H9 (cell line): ENCODE data around the gene ANKRD40. TPM values are rescaled to one million over a fixed set of nuclear protein-coding genes. Genes with fewer than 3 reads are reported as not detected.
A peak's percentile ranks its signal among the peaks of the same experiment; 100 is the strongest.

ENCODE experiments used
- DNase-seq: peaks from one replicate; pipeline ENCODE4 v3.0.0-alpha.2; 2017
- H2AFZ ChIP-seq: one replicate; pipeline ENCODE4 v1.6.1; 2013; ENCODE audit warnings: mild to moderate bottlenecking, low read length, control low read depth, moderate library complexity
- H2AK5ac ChIP-seq: 2 replicates; pipeline ENCODE4 v1.6.1; 2013; ENCODE audit warnings: low read length, control low read depth, mixed read lengths; ENCODE audit not compliant: insufficient read length
- H2BK120ac ChIP-seq: one replicate; pipeline ENCODE4 v1.6.1; 2013; ENCODE audit warnings: low read depth, mild to moderate bottlenecking, low read length, control low read depth, inconsistent platforms; ENCODE audit not compliant: poor library complexity, severe bottlenecking
- H2BK12ac ChIP-seq: 2 replicates; pipeline ENCODE4 v1.6.1; 2013; ENCODE audit warnings: low read length, control low read depth, mixed read lengths, low read depth; ENCODE audit not compliant: insufficient read length
- H2BK15ac ChIP-seq: 2 replicates; pipeline ENCODE4 v1.6.1; 2013; ENCODE audit warnings: low read depth, low read length, control low read depth
- H2BK20ac ChIP-seq: one replicate; pipeline ENCODE4 v1.6.1; 2013; ENCODE audit warnings: low read depth, mild to moderate bottlenecking, low read length, control low read depth, inconsistent platforms; ENCODE audit not compliant: poor library complexity, severe bottlenecking
- H2BK5ac ChIP-seq: 2 replicates; pipeline ENCODE4 v1.6.1; 2013; ENCODE audit warnings: low read length, control low read depth, mixed read lengths; ENCODE audit not compliant: insufficient read length
- H3K14ac ChIP-seq: 2 replicates; pipeline ENCODE4 v1.6.1; 2013; ENCODE audit warnings: low read length, control low read depth; ENCODE audit not compliant: insufficient read depth
- H3K18ac ChIP-seq: 2 replicates; pipeline ENCODE4 v1.6.1; 2013; ENCODE audit warnings: low read depth, mild to moderate bottlenecking, mixed read lengths, low read length, control low read depth; ENCODE audit not compliant: insufficient read length
- H3K23ac ChIP-seq: 2 replicates; pipeline ENCODE4 v1.6.1; 2013; ENCODE audit warnings: low read length, control low read depth, mixed read lengths, low read depth; ENCODE audit not compliant: insufficient read length
- H3K23me2 ChIP-seq: 2 replicates; pipeline ENCODE4 v1.6.1; 2013; ENCODE audit warnings: low read depth, mild to moderate bottlenecking, mixed read lengths, low read length, control low read depth; ENCODE audit not compliant: insufficient read length, poor library complexity, severe bottlenecking
- H3K27ac ChIP-seq: 2 replicates; pipeline ENCODE4 v1.5.1; 2013; ENCODE audit warnings: low read length, control low read depth, mixed read lengths, low read depth; ENCODE audit not compliant: insufficient read length
- H3K27me3 ChIP-seq: 2 replicates; pipeline ENCODE4 v1.6.1; 2013; ENCODE audit warnings: low read length, control low read depth, inconsistent platforms; ENCODE audit not compliant: insufficient read depth
- H3K4ac ChIP-seq: 2 replicates; pipeline ENCODE4 v1.6.1; 2013; ENCODE audit warnings: low read depth, mild to moderate bottlenecking, control low read depth, inconsistent platforms, low read length, moderate library complexity
- H3K4me1 ChIP-seq: 2 replicates; pipeline ENCODE4 v1.6.1; 2013; ENCODE audit warnings: low read length, control low read depth, inconsistent platforms; ENCODE audit not compliant: insufficient read depth
- H3K4me2 ChIP-seq: 2 replicates; pipeline ENCODE4 v1.6.1; 2013; ENCODE audit warnings: low read length, control low read depth, mixed read lengths; ENCODE audit not compliant: insufficient read length, insufficient read depth
- H3K56ac ChIP-seq: 2 replicates; pipeline ENCODE4 v1.6.1; 2013; ENCODE audit warnings: low read depth, mild to moderate bottlenecking, mixed read lengths, low read length, control low read depth; ENCODE audit not compliant: insufficient read length
- H3K79me1 ChIP-seq: 2 replicates; pipeline ENCODE4 v1.6.1; 2013; ENCODE audit warnings: low read depth, mild to moderate bottlenecking, moderate library complexity, low read length, control low read depth, inconsistent platforms; ENCODE audit not compliant: insufficient read depth, poor library complexity, severe bottlenecking
- H3K79me2 ChIP-seq: 2 replicates; pipeline ENCODE4 v1.6.1; 2013; ENCODE audit warnings: low read length, control low read depth, inconsistent platforms; ENCODE audit not compliant: insufficient read depth
- H3K9ac ChIP-seq: 2 replicates; pipeline ENCODE4 v1.6.1; 2013; ENCODE audit warnings: low read length, control low read depth, mixed read lengths; ENCODE audit not compliant: insufficient read length; ENCODE audit errors: extremely low read depth
- H3K9me3 ChIP-seq: one replicate; pipeline ENCODE4 v1.6.1; 2013; ENCODE audit warnings: low read depth, low read length, inconsistent platforms; ENCODE audit not compliant: control insufficient read depth
- H3T11ph ChIP-seq: one replicate; pipeline ENCODE4 v1.6.1; 2013; ENCODE audit warnings: mild to moderate bottlenecking, low read length, control low read depth, inconsistent platforms
- H4K20me1 ChIP-seq: one replicate; pipeline ENCODE4 v1.6.1; 2013; ENCODE audit not compliant: control insufficient read depth, insufficient read length, insufficient read depth
- H4K5ac ChIP-seq: 2 replicates; pipeline ENCODE4 v1.6.1; 2013; ENCODE audit warnings: low read depth, mild to moderate bottlenecking, mixed read lengths, low read length, control low read depth; ENCODE audit not compliant: insufficient read length
- H4K8ac ChIP-seq: replicated peaks from 2 replicates; pipeline ENCODE4 v1.6.1; 2013; ENCODE audit warnings: low read length, control low read depth, mixed read lengths, low read depth; ENCODE audit not compliant: insufficient read length
- H4K91ac ChIP-seq: 2 replicates; pipeline ENCODE4 v1.6.1; 2013; ENCODE audit warnings: low read depth, mild to moderate bottlenecking, moderate library complexity, mixed read lengths, low read length, control low read depth; ENCODE audit not compliant: insufficient read length
- H3K27ac Mint-ChIP-seq, 3 experiments: 2 replicates in 2 of 3; 3 replicates in 1 of 3; pipeline ENCODE4 v1.8.0; 2020 to 2021; ENCODE audit warnings: mixed read lengths in 3 of 3, mild to moderate bottlenecking in 1 of 3, moderate library complexity in 1 of 3
- H3K27me3 Mint-ChIP-seq: 2 replicates; pipeline ENCODE4 v1.8.0; 2021; ENCODE audit warnings: low read depth, mild to moderate bottlenecking, moderate library complexity, mixed read lengths
- H3K36me3 Mint-ChIP-seq, 3 experiments: 2 replicates in 2 of 3; 3 replicates in 1 of 3; pipeline ENCODE4 v1.8.0; 2020 to 2021; ENCODE audit warnings: low read depth in 3 of 3, mixed read lengths in 3 of 3; ENCODE audit not compliant: insufficient read depth in 1 of 3
- H3K4me1 Mint-ChIP-seq, 2 experiments: 2 replicates each; pipeline ENCODE4 v1.8.0; 2020; ENCODE audit warnings: mixed read lengths in 2 of 2
- H3K4me3 Mint-ChIP-seq, 2 experiments: 2 replicates in 1 of 2; 3 replicates in 1 of 2; pipeline ENCODE4 v1.8.0; 2020 to 2021; ENCODE audit warnings: mild to moderate bottlenecking in 2 of 2, mixed read lengths in 2 of 2, moderate library complexity in 1 of 2
- H3K9me3 Mint-ChIP-seq, 2 experiments: 2 replicates in 1 of 2; 3 replicates in 1 of 2; pipeline ENCODE4 v1.8.0; 2020; ENCODE audit warnings: mild to moderate bottlenecking in 2 of 2, mixed read lengths in 2 of 2, moderate library complexity in 1 of 2
- WGBS: extraction: QIAGEN DNeasy Blood & Tissue Kit; methylation state at CpG from one replicate; pipeline ENCODE4 v1.1.7; 2013; ENCODE audit warnings: missing lambda C conversion rate, low lambda C conversion rate, mixed read lengths; ENCODE audit not compliant: insufficient read length; ENCODE audit errors: extremely low coverage; 5-methylcytosine and 5-hydroxymethylcytosine counted together
- total RNA-seq: library from RNA; stranded (reverse); gene quantifications from 2 replicates; pipeline ENCODE4 v1.2.1, GENCODE V29; 2021
- TF ChIP-seq, protein P1 (sequence below): fragments of 200-600 bp; sonication (generic); conservative IDR thresholded peaks from 3 replicates; pipeline ENCODE4 v1.8.0; 2021; ENCODE audit warnings: antibody characterized with exemption, mild to moderate bottlenecking

ANKRD40 gene
- total RNA-seq, 1 experiment from 2014 or later: 54.3 TPM

DNA sequence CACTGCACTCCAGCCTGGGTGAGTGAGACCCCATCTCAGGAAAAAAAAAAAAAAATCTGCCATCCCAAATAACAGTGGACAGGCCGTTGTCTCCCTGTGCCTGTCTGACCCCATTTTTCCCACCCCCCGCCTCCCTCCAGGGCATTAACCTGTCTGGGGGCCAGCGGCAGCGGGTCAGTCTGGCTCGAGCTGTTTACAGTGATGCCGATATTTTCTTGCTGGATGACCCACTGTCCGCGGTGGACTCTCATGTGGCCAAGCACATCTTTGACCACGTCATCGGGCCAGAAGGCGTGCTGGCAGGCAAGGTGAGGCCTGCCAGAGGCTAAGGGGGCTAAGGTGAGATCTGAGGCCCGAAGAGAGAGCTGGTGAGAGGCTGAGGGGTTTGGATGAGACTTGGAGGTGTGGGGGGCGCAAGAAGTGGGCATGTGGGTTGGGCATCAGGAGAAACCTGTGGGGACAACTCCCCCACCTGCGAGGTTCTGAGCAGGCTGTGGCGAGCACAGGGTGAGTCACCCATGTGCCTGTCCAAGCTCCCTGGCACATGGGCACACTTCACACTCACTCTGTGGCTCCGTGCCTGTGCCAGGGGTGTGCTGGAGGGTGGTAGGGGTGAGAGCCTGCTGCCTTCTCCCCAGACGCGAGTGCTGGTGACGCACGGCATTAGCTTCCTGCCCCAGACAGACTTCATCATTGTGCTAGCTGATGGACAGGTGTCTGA lies 34.7 kb downstream of the ANKRD40 start:
- Histone ChIP-seq H3K27ac (no peak overlapping the region), H3K23me2 (no peaks in the 10 kb centered on the region), H3K23ac (no peak overlapping the region), H3K79me2 (no peaks in the 10 kb centered on the region), H3K56ac (no peak overlapping the region), H4K8ac (no peak overlapping the region), H4K5ac (no peak overlapping the region), H3K9me3 (no peaks in the 10 kb centered on the region), H3K18ac (no peak overlapping the region), H4K20me1 (no peaks in the 10 kb centered on the region), H2BK15ac (no peak overlapping the region), H3K9ac (no peak overlapping the region), H2AFZ (no peak overlapping the region), H3K4me2 (no peak overlapping the region), H2BK12ac (no peak overlapping the region), H3K14ac (no peak overlapping the region), H3K27me3 (no peaks in the 10 kb centered on the region), H4K91ac (no peak overlapping the region), H2BK5ac (no peak overlapping the region), H3K4me1 (no peaks in the 10 kb centered on the region; the same call in 1 of the 2 replicates), H3K4ac (no peak overlapping the region), H3T11ph (no peak overlapping the region), H2BK120ac (no peak overlapping the region), H2AK5ac (no peak overlapping the region), H3K79me1 (no peaks in the 10 kb centered on the region), H2BK20ac (no peak overlapping the region)
- Mint-ChIP-seq H3K4me1 (peaks cover 7 to 11% of the 10 kb centered on the region in 2 experiments), H3K4me3 (no peak overlapping the region), H3K27ac (peak overlapping the region in 1 of 3 experiments; percentile 65; a peak in 2 of 7 replicates), H3K36me3 (no peaks in the 10 kb centered on the region; a peak in 1 of 7 replicates), H3K9me3 (no peaks in the 10 kb centered on the region; a peak in 1 of 5 replicates), H3K27me3 (no peaks in the 10 kb centered on the region; the same call in 1 of the 2 replicates)
- no peak for DNase-seq
- TF ChIP-seq, protein P1, sequence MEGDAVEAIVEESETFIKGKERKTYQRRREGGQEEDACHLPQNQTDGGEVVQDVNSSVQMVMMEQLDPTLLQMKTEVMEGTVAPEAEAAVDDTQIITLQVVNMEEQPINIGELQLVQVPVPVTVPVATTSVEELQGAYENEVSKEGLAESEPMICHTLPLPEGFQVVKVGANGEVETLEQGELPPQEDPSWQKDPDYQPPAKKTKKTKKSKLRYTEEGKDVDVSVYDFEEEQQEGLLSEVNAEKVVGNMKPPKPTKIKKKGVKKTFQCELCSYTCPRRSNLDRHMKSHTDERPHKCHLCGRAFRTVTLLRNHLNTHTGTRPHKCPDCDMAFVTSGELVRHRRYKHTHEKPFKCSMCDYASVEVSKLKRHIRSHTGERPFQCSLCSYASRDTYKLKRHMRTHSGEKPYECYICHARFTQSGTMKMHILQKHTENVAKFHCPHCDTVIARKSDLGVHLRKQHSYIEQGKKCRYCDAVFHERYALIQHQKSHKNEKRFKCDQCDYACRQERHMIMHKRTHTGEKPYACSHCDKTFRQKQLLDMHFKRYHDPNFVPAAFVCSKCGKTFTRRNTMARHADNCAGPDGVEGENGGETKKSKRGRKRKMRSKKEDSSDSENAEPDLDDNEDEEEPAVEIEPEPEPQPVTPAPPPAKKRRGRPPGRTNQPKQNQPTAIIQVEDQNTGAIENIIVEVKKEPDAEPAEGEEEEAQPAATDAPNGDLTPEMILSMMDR: no peak
- no CpG with 5 or more reads among the region's 20 CpGs for WGBS
